ENCODE data around the gene CRYZ.
"Not testable (repeated sequence)": the region's sequence is repeated elsewhere in the genome, so short reads cannot be mapped to it uniquely, and the experiment has no call there.

Gene CRYZ

DNA sequence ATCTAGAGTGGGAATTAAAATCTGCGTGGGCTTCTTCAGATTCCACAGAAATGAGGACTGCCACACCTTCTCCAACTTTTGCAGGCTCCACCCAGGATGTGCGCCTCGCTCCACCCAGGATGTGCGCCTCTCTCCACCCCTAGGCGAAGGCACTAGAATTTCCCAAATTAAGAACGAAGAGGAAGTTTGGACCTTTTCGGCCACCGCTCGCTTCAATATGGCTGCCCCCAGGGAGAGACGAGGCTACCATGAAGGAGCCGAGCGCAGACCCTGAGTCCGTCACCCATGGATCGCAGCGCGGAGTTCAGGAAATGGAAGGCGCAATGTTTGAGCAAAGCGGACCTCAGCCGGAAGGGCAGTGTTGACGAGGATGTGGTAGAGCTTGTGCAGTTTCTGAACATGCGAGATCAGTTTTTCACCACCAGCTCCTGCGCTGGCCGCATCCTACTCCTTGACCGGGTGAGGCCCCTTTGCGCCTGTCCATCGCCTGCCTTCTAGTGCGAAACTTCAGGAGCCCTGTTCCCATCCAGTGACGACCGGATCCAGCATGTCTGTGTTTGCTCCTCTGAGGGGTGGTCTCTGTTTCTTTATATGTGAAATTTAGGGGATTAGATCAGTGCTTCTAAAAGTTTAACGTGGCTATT is at the start of gene CRYZ, which contains the start of gene TYW3:
CRYZ (minus strand) TSS at position 91 of the 644 bp plus-strand sequence. CDS start 8,229 bp downstream, outside the sequence.
TYW3 (plus strand) TSS at position 193 of the 644 bp plus-strand sequence; CDS start at position 286, 93 bp downstream.
- peak; percentile 90 for DNase-seq

DNA sequence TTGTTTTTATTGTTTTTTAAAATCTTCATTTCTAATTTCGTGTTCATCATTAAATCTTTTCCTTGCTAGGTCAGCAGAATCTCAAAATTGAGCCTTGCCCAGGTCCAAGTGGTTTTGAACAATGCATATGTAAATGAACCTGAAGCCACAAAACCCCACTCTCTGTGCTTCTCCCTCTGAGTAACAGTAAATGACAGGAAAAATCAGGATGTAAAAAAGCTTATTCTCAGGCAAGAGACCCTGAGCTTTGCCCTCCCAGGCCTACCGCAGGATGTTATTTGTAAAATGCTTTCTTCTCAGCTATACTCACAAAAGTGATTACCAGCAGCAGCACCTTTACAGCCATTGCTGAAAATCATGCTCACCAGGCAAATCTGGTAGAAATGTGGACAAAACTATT is 47.7 kb upstream of the CRYZ start:
- DNase-seq: no peak

DNA sequence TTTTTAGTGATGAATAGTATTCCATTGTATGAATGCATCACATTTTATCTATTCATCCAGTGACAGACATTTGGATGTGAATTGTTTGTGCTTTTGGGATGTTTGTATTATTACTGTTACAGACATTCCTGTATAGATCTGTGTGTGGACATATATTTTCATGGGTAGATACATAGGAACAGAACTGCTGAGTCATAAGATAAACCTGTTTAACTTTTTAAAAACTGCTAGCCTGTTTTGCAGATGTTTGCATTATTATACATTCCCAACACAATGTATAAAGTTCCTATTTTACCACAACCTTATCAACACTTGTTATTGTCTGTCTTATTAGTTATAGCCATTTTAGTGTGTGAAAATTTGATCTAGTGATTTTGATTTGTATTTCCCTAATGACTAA is 46.9 kb upstream of the CRYZ start:
- DNase-seq: no peak

GRCh38 chr1:74777525-74777924 is 44.7 kb upstream of the CRYZ start:
- no peak for DNase-seq

DNA sequence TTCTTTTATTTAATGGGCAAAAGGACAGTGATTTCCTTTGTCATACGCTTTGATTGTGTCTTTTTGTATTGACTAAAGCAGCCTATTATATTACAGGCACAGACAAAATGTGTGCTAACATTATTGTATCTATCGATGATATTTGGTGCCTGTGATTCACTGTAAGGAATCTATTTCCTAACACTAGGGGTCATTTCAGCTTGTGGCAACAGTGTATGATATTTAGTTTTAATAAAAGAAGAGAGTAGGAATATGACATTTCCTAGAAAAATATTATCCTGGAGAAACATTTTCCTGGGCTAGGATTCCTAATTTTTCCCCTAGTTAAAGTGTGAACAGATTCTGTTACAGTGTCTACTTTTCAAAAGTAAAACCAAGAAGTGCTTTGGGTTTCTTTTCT is 42.9 kb upstream of the CRYZ start:
- no peak for DNase-seq

- DNase-seq: no peak
Observed at GRCh38 chr1:74773582-74773981, 40.7 kb upstream of the CRYZ start.

DNA sequence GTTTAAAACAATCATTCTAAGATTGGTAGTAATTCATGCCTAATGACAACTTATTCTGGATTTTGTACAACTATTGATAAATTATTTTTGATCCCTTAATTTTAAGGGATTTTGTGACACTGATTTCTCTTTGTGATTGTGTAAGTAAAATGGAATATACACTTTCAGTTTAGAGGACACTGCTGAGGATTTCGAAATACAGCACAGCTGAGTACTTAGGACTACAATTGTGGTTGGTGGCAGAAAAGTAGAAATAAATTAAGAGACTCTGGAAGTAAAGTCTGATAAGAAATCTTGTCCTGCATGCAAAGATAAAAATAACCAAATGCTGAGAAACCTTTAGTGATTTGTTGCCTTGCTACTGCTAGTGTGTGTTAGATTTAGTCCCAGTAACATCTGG is 40.1 kb upstream of the CRYZ start:
- DNase-seq: no peak

GRCh38 chr1:74771913-74772515 is 39.2 kb upstream of the CRYZ start:
- peak; percentile 36 for DNase-seq

- no peak for DNase-seq
Observed at GRCh38 chr1:74767490-74767889, 34.6 kb upstream of the CRYZ start.

GRCh38 chr1:74766579-74766978 is 33.7 kb upstream of the CRYZ start:
- no peak for DNase-seq

DNA sequence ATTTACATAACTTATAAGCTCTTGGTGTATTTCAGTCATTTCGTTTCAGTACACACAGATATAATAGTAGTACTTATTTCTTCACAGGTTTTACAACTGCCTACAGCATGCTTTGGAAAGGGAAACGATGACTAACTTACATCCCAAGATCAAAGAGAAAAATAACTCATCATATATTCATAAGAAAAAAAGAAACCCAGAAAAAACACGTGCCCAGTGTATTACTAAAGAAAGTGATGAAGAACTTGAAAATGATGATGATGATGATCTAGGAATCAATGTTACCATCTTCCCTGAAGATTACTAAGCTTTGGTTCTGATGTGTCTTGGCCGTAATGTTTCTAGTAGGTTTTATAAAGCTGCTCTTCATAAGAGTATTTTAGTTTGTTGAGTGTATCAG is 31.0 kb upstream of the CRYZ start:
- DNase-seq: no peak

- DNase-seq: not testable (repeated sequence)
Observed at GRCh38 chr1:74756650-74757049, 23.8 kb upstream of the CRYZ start.

DNA sequence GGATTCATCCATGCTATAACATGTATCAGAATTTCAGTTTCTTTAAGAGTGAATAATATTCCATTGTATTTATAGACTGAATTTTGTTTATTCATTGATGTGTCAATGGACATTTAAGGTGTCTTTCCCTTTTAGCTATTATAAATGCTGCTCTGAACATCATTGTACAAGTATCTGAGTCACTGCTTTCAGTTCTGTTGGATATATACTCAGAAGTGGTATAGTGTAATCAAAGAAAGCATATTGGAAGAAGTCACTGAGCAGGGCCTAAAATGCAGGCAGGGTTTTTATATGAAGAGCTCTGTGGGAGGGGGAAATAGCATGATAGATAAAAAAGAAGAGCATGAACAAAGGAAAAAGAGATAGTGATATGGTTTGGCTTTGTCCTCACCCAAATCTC is 22.6 kb upstream of the CRYZ start:
- DNase-seq: no peak

GRCh38 chr1:74753104-74753503 is 20.3 kb upstream of the CRYZ start:
- no peak for DNase-seq

DNA sequence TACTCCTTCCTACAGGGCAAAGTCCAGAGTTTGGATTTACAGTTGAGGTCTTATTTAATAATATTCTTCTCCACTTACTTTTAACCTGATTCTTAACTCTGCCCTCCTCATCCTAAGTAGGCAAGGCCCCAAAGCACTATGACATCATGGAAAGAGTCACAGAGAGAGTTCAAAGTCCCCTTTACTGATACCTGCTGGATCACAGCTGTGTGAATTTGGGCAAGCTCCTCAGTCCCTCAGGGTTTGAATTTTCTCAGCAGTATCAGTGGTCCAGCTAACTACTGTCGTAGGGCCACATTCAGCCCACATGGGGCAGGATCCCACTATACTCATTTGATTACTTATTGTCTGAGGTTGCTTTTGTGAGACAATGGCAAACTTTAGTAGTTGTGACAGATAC is 16.1 kb upstream of the CRYZ start:
- DNase-seq: no peak

DNA sequence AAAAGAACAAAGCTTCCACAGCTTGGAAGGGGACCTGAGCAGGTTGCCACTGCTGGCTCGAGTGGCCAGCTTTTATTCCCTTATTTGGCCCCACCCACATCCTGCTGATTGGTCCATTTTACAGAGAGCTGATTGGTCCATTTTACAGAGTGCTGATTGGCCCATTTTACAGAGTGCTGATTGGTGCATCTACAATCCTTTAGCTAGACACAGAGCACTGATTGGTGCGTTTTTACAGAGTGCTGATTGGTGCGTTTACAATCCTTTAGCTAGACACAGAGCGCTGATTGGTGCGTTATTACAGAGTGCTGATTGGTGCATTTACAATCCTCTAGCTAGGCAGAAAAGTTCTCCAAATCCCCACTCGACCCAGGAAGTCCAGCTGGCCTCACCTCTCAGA is 12.4 kb upstream of the CRYZ start:
- DNase-seq: not testable (repeated sequence)

GRCh38 chr1:74740307-74740980 is 7.6 kb upstream of the CRYZ start:
- not testable (repeated sequence) for DNase-seq

- no peak for DNase-seq
Observed at GRCh38 chr1:74737333-74737732, 4.5 kb upstream of the CRYZ start.

DNA sequence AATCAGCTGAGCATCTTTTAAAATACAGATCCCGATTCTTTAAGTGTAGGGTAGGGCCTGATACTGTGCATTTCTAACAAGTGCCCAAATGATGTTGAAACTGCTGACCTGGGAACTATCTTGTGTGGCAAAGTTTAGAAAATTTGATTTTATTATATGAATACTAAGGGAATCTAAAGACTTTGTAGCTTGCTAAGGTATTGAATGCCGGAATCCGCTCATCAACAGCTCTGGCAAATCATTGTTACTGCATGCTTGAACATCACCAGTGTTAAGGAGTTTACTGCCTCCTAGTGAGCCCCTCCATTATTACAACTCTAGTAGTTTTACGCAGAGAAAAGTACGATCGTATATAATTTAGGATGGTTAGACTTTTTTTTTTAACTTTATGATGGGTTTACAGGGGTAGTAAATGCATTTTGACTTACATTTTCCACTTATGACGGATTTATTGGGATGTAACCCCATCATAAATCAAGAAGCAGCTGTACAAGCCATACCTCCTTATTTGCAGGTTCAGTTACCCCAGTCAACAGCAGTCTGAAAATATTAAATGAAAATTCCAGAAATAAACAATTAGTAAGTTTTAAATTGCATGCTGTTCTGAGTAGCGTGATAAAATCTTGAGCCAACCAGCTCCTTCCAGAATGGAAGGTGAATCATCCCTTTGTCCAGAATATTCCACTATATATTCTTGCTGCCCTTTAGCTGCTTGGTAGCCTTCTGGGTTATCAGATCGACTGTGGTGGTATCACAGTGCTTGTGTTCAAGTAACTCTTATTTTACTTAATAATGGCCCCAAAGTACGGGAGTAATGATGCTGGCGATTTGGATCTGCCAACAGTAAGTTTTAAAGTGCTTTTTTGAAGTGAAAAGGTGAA is 994 bp upstream of the CRYZ start:
- DNase-seq: peak; percentile 80

DNA sequence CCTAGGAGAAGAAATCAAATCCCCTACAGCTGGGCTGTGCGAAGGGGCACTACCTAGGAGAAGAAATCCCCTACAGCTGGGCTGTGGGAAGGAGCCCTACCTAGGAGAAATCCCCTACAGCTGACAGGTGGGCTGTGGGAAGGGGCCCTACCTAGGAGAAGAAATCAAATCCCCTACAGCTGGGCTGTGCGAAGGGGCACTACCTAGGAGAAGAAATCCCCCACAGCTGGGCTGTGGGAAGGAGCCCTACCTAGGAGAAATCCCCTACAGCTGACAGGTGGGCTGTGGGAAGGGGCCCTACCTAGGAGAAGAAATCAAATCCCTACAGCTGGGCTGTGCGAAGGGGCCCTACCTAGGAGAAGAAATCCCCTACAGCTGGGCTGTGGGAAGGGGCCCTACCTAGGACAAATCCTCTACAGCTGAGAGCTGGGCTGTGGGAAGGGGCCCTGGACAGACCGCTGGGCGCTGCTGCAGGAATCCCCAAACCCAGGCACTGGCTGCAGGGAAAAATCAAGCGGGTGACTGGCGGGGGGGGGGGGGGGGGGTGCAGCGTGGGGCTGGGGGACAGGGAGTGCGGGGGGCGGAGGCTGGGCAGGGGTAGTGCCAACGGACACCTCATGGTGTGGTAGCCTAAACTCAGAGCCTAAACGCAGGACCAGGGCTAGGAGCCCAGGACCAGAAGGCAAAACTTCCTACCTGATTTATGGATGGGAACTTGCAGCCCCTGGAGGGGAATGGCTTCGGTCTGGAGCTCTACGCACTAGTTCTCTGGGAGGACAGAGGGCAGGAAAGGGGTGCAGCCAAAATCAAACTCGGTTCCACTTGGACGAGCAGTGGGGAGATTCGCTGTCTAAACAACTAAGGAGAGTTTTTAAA is 541 bp downstream of the CRYZ start:
- DNase-seq: peak; percentile 21

- DNase-seq: no peak
Observed at GRCh38 chr1:74731399-74732052, 1.3 kb downstream of the CRYZ start.

All from CD4-positive, alpha-beta T cell treated with Interleukin-17A for 1 hour (primary cell).